ENCODE measurements around the gene KANK2. TPM values are rescaled to one million over a fixed set of nuclear protein-coding genes. Genes with fewer than 3 reads are reported as not detected.

KANK2 gene
- total RNA-seq, 1 donor from 2014 or later: 317 TPM

Other genes starting within 250 kb of the KANK2 start
- 80.2 and 89.3 TPM in 2 replicates for gene SMARCA4, start 236.5 kb downstream of the KANK2 start, total RNA-seq
- gene LDLR, start 108.1 kb downstream of the KANK2 start, total RNA-seq: 80.0 and 152 TPM in 2 replicates
- gene SPC24, start 41.8 kb downstream of the KANK2 start, total RNA-seq: 2.4 and 2.5 TPM in 2 replicates
- gene ANGPTL8, start 42.1 kb upstream of the KANK2 start, total RNA-seq: not detected in 2 replicates
- 10.1 and 12.7 TPM in 2 replicates for gene DOCK6, start 65.0 kb upstream of the KANK2 start, total RNA-seq
- not detected in 2 replicates for gene TSPAN16, start 98.6 kb upstream of the KANK2 start, total RNA-seq
- gene RAB3D, start 142.1 kb upstream of the KANK2 start, total RNA-seq: 0.32 and 0.47 TPM in 2 replicates
- 256 and 374 TPM in 2 replicates for gene TMEM205, start 148.7 kb upstream of the KANK2 start, total RNA-seq
- gene CCDC159, start 149.0 kb upstream of the KANK2 start, total RNA-seq: 3.5 and 4.4 TPM in 2 replicates
- 21.5 and 35.3 TPM in 2 replicates for gene PLPPR2, start 157.9 kb upstream of the KANK2 start, total RNA-seq
- gene SWSAP1, start 177.1 kb upstream of the KANK2 start, total RNA-seq: 0.86 and 1.7 TPM in 2 replicates
- 3.4 and 3.8 TPM in 2 replicates for gene EPOR, start 186.8 kb upstream of the KANK2 start, total RNA-seq
- gene RGL3, start 221.8 kb upstream of the KANK2 start, total RNA-seq: 0.72 and 2.3 TPM in 2 replicates
- gene ODAD3, start 237.6 kb upstream of the KANK2 start, total RNA-seq: 0.10 and 0.32 TPM in 2 replicates
- gene PRKCSH, start 238.1 kb upstream of the KANK2 start, total RNA-seq: 93.8 and 118 TPM in 2 replicates

Measured in myocyte (in vitro differentiated cells).